Motor neuron (in vitro differentiated cells): ENCODE data around the gene SIL1. TPM values are rescaled to one million over a fixed set of nuclear protein-coding genes. Genes with fewer than 3 reads are reported as not detected.

Source experiments
- ATAC-seq, 8 experiments: fragments of 200-7000 bp; cut with Tn5 transposase; replicated peaks in 6 of 8; 2 replicates each; pipeline ENCODE4 v1.8.0; 2021; ENCODE audit warnings: mild to moderate bottlenecking in 8 of 8, moderate library complexity in 8 of 8
- H3K27ac ChIP-seq, 2 donors: fragments of 250-450 bp; sonication (Bioruptor Pico); 2 replicates each; pipeline ENCODE4 v1.9.0; 2021; ENCODE audit warnings: antibody characterized with exemption in 2 of 2, mild to moderate bottlenecking in 2 of 2, moderate library complexity in 1 of 2
- H3K4me1 ChIP-seq, 2 donors: fragments of 250-450 bp; sonication (Bioruptor Pico); replicated peaks in 1 of 2; 2 replicates each; pipeline ENCODE4 v1.6.1; 2021; ENCODE audit warnings: antibody characterized with exemption in 2 of 2, mild to moderate bottlenecking in 2 of 2, moderate library complexity in 1 of 2
- H3K4me3 ChIP-seq, 5 donors: fragments of 250-450 bp; sonication (Bioruptor Pico); 2 replicates each; pipeline ENCODE4 v1.9.0; 2021; ENCODE audit warnings: antibody characterized with exemption in 5 of 5, mild to moderate bottlenecking in 5 of 5, moderate library complexity in 4 of 5
- WGBS, 10 experiments: fragments of 450-650 bp; shearing (Covaris generic); methylation state at CpG; one replicate each; pipeline ENCODE4 v1.0.0; 2022; 5-methylcytosine and 5-hydroxymethylcytosine counted together
- in situ Hi-C, 9 experiments: fragments of 400-800 bp; cut with MboI; loops; one replicate each; pipeline ENCODE4 v1.15.0; 2021; ENCODE audit warnings: low sequenced_read_pairs in 9 of 9, low pct_unique_long_range_greater_than_20kb in 2 of 9; ENCODE audit not compliant: unreplicated experiment in 9 of 9
- total RNA-seq, 8 experiments: library from RNA; unstranded; fragments of 300-600 nt; gene quantifications; 2 replicates each; pipeline versions ENCODE4 v1.2.3 to v1.2.4, GENCODE V29; 2022

SIL1 gene
- total RNA-seq, 8 experiments from 2014 or later = 16.4 to 196 (median 54.6) TPM

DNA sequence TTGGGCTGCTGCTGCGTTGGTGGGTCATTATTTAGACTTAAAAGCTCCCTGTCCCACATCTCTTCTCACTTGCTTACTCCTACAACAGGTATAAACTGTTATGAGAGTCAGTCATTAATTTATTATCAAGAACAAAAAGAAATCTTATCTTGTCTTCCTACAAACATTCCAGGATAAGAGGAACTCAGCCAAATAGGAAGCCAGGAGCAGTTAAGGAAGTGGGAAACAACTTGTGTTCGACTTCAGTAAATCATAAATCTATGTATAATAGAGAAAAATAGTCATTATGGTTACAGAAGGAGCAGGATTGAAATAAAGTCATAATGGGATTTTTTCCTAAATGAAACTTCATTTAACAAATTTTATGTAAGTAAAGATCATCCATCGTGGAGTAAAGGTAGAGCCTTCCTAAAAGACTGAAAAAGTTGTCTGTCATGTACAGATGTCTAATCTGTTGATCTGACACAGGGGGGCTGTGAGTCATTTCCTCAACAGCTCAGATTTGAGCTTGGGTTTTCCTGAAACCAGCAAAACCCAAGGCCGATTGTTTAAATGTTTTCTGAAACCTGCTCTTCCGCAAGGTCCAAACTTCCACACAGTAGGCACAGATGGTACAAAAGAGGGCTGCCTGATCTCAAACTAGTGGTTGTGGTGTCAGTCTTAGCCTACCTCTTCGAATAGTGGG, 297.7 kb downstream of the SIL1 start:
- WGBS, 10 experiments = 70 to 100% (median 95%) methylated on average over 1 to 6 of the region's 6 CpGs; no CpG with 5 or more reads in 1 of the 10 experiments
- in situ Hi-C loops = loop anchor here in 1 of 9 experiments (25.0 kb wide), 1 partner anchor 263 kb away; no protein-coding TSS in a partner anchor
- ATAC-seq = no peak
- Histone ChIP-seq H3K4me3 (no peak overlapping the region), H3K4me1 (peaks cover 0 to 6% of the 10 kb centered on the region in 2 donors), H3K27ac (no peak overlapping the region)

DNA sequence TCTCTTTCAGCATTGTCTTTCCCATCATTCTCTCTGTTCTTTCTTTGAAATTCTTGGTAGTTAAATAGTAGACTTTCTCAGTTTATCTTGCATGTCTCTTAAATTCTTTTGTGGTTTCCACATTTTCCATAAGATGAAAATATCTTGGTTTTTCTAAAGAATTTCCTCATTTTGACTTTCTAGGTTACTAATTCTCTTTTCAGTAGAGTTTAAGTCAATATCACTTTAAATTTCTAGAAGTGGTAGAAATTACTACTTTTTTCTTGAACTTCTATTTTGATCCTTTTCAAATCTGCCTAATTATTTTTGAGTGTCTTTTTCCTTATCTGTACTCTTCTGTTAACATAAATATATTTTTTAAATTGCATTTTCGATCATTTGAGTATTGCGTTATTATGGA, 299.4 kb downstream of the SIL1 start:
- no peak for ATAC-seq
- WGBS, 10 experiments = 91 to 100% (median 97%) methylated on average over 2 of the region's 2 CpGs
- in situ Hi-C loops = no loop called here

DNA sequence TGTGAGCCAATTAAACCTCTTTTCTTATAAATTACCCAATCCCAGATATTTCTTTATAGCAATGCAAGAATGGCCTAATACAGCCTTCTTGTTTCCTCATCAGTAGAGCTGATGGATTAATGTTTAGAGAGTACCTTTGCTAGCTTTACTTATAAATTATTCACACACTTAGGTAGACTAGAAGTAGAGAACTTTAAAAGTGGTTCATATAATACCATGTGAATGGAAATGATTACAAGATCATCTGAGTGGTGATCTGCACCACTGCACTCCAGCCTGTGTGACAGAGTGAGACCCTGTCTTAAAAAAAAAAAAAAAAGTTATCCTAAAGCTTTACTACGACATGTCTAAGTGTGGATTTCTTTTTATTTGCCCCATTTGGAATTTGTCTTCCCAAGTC, 299.9 kb downstream of the SIL1 start:
- no peak for ATAC-seq
- WGBS, 10 experiments = 82 to 100% (median 100%) methylated on average over 1 of the region's 1 CpG; no CpG with 5 or more reads in 1 of the 10 experiments
- in situ Hi-C loops = no loop called here
- no peak overlapping the region for H3K27ac ChIP-seq
- H3K4me3 ChIP-seq = no peak overlapping the region
- H3K4me1 ChIP-seq = peaks cover 0 to 6% of the 10 kb centered on the region in 2 donors

More for the DNA sequence above, 299.4 kb downstream of the SIL1 start:
- Histone ChIP-seq H3K4me1 (peaks cover 0 to 6% of the 10 kb centered on the region in 2 donors), H3K4me3 (no peak overlapping the region), H3K27ac (no peak overlapping the region)

Other genes with a start within 250 kb of the SIL1 start
- gene MATR3, start 95.4 kb upstream of the SIL1 start, total RNA-seq = 100 to 1,000 TPM; 180 to 596 (median 433) TPM
- gene PAIP2, start 143.5 kb upstream of the SIL1 start, total RNA-seq = 100 to 1,000 TPM in 6 of 8 experiments, 10 to 100 TPM in 2; 56.6 to 145 (median 109) TPM
- 1 to 10 TPM in 5 of 8 experiments, under 1 TPM in 3; 0.25 to 4.1 (median 1.1) TPM for gene SLC23A1, start 184.9 kb upstream of the SIL1 start, total RNA-seq
- under 1 TPM; 0.18 to 0.97 (median 0.44) TPM for gene MZB1, start 191.5 kb upstream of the SIL1 start, total RNA-seq
- gene PROB1, start 196.7 kb upstream of the SIL1 start, total RNA-seq = 1 to 10 TPM in 5 of 8 experiments, under 1 TPM in 3; 0.56 to 3.8 (median 1.3) TPM
- gene SPATA24, start 205.7 kb upstream of the SIL1 start, total RNA-seq = 10 to 100 TPM in 5 of 8 experiments, 1 to 10 TPM in 3; 8.3 to 13.2 (median 10.5) TPM
- gene DNAJC18, start 241.2 kb upstream of the SIL1 start, total RNA-seq = 10 to 100 TPM in 5 of 8 experiments, 1 to 10 TPM in 3; 4.6 to 26.3 (median 20.5) TPM